Hepatocyte (in vitro differentiated cells): ENCODE results near the gene PCDH9.

ENCODE experiments used
- CTCF ChIP-seq: fragments of 200-600 bp; sonication (generic); IDR thresholded peaks from 2 replicates; pipeline ENCODE4 v1.5.1; 2016; ENCODE audit warnings: antibody characterized with exemption, mild to moderate bottlenecking; ENCODE audit not compliant: poor library complexity
- EZH2 ChIP-seq: fragments of 200-600 bp; sonication (generic); IDR thresholded peaks from 2 replicates; pipeline ENCODE4 v1.6.1; 2016; ENCODE audit warnings: antibody characterized with exemption, mild to moderate bottlenecking, borderline replicate concordance
- EZH2phosphoT487 ChIP-seq: fragments of 200-600 bp; sonication (generic); IDR thresholded peaks from one replicate; pipeline ENCODE4 v1.6.1; 2018; ENCODE audit warnings: antibody characterized with exemption, mild to moderate bottlenecking, low read depth, moderate library complexity; ENCODE audit not compliant: unreplicated experiment, severe bottlenecking

GRCh38 chr13:66952507-66952906 is 277.6 kb downstream of the PCDH9 start:
- TF ChIP-seq CTCF (no peak), EZH2 (no peak), EZH2phosphoT487 (no peak)
